Mammary epithelial cell (primary cell): ENCODE data around the gene IGFBP7.

Source experiments
- EZH2 ChIP-seq: IDR thresholded peaks from 2 replicates; pipeline ENCODE4 v1.6.1; 2012; ENCODE audit warnings: low read length, inconsistent platforms, borderline replicate concordance
- TF ChIP-seq, protein P1 (sequence below), 2 donors: IDR thresholded peaks in 1 of 2; conservative IDR thresholded peaks in 1 of 2; 2 replicates each; pipeline ENCODE4 v1.5.1; 2011 to 2012; ENCODE audit warnings: inconsistent platforms in 2 of 2, low read length in 2 of 2, mild to moderate bottlenecking in 2 of 2, control low read depth in 1 of 2, low read depth in 1 of 2; ENCODE audit not compliant: insufficient read depth in 1 of 2; ENCODE audit errors: extremely low read depth in 1 of 2

DNA sequence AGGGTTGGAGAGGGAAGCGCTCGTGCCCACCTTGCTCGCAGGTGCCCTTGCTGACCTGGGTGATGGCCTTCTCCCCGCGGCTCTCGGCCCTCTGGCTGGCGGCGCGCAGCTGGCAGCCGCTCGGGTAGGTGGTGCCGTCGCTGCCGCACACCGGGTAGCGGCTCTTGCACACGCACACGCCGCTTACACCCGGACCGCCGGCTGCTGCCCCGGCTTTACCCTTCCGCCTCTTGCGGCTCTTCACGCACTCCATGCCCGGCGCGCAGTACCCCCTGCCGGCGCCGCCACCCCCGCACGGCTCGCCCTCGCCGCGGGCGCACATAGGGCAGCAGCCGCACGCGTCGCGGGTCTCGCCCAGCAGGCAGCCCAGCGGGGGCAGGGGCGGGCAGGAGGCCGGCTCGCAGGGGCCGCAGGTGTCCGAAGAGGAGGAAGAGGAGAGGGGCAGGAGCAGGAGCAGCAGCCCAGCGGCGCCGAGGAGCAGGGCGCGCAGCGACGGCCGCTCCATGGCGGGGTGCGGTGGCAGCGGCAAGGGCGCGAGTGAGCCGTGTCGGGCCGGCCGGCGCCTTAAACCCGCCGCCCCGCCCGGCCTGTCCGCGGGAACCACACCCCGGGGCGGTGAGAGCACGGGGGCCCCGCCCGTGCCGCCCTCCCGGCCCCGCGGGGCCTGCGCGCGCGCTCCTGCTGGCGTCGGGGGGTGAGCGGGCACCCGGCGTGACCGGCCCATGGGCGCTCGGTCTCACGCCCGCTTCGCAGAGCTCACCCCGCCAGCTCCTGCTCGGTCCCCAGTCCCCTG lies at the start of gene IGFBP7:
- TF ChIP-seq, protein P1, sequence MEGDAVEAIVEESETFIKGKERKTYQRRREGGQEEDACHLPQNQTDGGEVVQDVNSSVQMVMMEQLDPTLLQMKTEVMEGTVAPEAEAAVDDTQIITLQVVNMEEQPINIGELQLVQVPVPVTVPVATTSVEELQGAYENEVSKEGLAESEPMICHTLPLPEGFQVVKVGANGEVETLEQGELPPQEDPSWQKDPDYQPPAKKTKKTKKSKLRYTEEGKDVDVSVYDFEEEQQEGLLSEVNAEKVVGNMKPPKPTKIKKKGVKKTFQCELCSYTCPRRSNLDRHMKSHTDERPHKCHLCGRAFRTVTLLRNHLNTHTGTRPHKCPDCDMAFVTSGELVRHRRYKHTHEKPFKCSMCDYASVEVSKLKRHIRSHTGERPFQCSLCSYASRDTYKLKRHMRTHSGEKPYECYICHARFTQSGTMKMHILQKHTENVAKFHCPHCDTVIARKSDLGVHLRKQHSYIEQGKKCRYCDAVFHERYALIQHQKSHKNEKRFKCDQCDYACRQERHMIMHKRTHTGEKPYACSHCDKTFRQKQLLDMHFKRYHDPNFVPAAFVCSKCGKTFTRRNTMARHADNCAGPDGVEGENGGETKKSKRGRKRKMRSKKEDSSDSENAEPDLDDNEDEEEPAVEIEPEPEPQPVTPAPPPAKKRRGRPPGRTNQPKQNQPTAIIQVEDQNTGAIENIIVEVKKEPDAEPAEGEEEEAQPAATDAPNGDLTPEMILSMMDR (conservative IDR thresholded peaks at IDR 0.05 in 1 of 2, IDR thresholded peaks at IDR 0.05 in 1 of 2; ENCODE audit: extremely low read depth in 1 of 2, insufficient read depth in 1 of 2, low read depth in 1 of 2, low read length in 2 of 2) = peak in 1 of 2 donors; percentile 8
- no peak for TF ChIP-seq EZH2
